Hematopoietic multipotent progenitor cell treated with erythropoietin and hydrocortisone succinate and interleukin-3 and kit ligand, for 8 days (in vitro differentiated cells): ENCODE results near the gene PXK.
A peak's percentile ranks its signal among the peaks of the same experiment; 100 is the strongest.

ENCODE experiments used
- DNase-seq: peaks from one replicate; pipeline ENCODE4 v3.0.0-alpha.2; 2015

Gene PXK

DNA sequence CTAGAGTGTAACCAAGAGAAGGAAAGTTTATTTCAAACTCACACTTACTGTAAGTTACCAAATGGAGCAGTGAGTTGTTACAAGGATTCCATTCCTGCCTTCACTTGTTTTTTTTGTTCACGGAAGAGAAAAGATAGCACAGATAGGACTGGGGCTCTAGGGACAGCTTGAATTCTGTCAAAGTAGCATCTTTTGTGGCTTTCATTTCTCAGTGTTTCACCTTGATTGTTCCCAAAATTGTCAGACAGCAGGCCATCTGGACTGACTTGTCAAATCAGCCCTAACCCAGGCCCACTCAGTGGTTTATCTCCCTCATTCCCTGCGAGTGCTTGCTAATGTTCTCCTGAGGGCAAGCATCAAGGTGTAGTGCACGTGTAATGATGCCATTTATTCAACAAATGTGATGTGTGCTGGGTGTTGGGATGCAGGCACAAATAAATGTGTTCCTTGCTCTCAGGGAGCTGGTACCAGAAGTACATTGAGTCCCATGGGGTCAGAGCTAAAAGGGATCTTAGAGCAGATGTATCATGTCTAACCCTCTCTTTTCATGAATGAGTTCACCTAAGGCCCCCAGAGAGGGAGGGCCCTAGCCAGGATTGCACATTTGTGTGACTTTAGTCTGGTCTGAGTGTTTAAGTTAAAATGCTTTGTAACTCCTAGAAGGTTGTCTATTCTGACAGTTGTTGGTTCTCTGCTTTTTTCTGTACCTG is 51.8 kb downstream of the PXK start:
- DNase-seq: no peak

DNA sequence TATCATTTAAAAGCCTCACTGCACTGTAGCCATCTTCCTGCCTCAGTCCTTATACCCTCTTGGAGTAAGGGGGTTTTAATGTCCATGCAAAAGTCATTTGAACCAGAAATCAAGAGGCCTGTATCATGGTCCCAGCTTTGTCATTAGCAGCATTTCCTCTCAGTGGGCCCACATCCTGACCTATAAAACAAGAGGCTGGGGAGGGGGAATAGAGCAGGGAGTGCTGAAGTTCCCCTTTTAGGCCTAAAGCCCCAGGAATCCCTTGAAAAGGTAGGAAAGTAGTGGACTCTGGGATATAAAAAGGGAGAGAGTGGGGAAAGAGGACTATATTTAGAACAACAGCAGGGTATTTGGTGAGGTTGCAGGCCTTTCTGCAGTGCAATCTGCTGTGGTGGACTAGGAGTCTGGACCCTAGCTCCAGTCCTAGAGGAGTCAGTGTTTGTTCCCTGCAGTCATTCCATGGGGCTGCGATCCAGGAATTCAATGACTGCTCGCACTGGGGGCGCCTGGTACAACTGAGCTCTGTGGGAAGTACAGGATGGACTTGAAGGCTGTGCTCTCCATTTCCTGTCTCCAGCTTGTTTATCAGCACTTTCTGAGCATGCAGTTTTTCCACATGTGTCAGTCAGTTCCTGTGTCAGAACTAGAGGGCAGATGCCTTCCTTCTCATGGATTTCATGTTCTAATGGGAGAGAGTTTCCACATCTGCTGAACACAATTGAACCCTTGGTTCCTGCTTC is 54.1 kb downstream of the PXK start:
- no peak for DNase-seq

DNA sequence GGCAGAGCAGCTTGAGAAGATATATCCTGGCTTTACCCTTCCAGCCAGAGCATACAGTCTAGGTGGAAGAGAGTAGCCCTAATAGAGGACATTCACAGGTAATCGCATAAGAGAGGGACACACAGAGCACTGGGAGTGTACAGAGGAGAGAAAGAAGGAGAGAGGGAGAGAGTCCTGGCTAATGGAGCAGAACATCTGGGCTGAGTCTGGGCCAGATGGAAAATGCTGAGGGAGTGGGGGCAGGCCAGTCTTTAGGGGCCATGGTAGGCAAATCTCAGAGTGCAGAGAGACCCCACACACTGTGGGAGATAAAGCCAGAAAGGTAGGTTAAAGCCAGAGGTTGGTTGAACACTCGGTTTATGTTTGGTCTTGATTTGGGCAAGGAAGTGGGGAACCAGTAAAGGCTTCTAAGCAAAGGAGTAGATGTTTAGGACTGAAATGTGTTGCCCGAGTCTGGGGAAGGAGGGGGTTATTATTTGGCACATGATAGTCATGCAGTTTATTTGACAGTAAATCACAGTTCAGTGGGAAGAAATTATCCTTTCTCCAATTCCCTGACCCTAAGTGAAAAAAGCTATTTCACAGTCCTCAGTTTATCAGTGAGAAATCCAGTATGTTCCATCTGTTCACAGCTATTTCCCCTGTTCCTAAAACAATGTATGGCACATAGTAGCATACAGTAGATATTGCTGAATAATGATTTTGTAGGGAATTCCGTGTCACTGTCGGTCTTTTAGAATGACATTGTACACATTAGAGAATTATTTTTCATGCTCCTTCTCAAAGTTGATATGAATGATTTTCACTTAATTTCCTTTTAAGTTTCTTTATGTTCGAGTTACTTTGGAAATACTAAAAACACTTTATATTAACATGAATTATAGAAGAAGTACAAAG is 55.2 kb downstream of the PXK start:
- no peak for DNase-seq

DNA sequence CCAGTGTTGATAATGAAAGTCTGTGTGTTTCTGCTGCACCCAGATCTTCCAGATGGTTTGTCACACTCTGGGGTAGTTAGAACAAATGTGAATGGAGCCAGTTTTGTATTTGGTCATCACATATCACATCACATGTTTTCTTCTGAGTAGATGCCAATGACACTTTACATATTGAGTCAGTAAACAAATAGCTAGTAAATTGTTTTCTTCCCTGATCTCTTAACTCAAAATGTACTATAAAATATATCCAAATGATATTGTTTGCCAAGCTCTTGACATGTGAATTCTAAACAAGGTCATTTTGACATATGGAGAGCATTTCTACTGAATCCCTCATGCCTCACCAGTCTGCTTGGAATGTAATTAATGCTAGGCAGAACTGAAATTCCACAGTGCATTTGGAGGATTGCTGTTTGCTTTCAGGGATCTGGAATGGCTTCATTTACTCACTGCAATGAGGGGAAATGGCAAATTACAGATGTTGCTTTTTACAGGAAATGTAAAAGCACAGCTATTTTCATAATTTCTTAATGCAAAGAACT is 55.9 kb downstream of the PXK start:
- no peak for DNase-seq

- no peak for DNase-seq
Measured at GRCh38 chr3:58391156-58391865, 58.6 kb downstream of the PXK start.

GRCh38 chr3:58392181-58392580 is 59.5 kb downstream of the PXK start:
- DNase-seq: no peak

GRCh38 chr3:58394339-58394738 is 61.6 kb downstream of the PXK start:
- DNase-seq: no peak

DNA sequence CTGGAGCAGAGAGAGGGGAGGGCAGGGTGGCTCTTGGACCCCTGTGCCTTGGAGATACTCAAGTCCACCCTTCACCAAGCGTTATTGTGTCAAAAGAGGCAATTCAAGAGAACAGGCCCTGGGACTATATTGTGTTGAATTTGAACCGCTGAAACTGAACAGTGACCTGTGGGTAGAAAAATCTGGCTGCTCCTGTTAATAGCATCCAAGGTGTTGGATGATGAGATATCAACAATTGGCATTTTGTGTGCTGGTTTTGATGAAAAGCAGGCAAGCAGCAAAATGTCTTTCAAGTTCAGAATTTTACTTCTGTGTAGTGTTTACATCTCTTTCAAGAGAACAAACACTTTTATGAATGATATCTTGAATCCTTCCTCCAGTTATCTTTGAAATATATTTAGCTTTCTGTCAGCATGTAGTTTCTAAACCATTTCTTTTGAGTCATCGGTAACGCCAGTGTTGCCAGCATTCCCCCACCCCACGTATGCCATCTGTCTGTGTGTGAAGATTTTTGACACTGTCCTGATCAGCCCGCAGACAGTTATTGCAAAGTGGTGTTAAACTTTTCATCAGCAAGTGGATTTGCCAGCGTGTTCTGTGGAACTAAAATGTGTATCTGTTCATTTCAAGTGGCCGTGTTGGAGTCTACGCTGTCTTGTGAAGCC is 66.1 kb downstream of the PXK start:
- no peak for DNase-seq

DNA sequence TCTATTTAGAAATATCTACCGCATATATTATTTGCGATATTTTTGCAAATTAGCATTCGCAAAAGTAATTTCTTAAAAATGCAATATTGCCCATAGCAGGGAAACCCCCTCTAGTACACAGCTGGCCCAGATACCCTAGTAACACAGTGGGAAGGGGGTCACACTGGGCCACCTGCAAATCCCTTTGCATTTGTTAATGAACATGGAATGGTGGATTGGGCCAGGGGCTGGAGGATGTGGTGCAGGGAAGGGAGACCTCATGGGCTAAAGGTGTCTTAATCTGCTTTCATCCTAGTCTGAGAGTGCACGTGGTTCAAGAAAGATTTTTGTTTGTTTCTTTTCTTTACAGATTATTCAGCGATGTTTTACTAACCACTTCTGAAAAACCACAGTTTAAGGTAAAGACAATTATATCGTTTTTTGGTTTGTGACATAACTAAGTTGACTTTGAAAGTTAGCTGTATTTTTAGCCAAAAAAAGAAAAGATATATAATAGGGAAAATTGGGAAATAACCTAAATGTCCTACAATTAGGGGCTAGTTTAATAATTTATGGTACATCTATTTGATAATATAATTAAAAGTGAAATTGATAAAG is 70.9 kb downstream of the PXK start:
- no peak for DNase-seq

DNA sequence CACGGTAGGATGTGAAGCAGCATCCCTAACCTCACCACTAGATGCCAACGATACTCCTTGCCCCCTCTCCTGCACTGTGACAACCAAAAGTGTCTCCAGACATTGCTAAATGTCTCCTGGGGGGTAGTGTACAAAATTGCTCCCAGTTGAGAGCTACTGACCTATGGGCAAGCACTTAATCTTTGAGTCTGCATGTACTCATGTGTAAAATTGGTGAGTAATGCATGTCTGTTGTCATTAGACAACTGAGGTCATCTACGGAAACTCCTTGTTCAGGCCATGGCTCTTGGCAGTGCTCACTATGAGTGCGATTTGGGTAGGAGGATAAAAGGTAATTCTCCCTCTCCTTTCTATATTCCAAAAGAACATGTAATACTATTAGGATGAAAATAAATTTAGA is 71.7 kb downstream of the PXK start:
- DNase-seq: no peak

DNA sequence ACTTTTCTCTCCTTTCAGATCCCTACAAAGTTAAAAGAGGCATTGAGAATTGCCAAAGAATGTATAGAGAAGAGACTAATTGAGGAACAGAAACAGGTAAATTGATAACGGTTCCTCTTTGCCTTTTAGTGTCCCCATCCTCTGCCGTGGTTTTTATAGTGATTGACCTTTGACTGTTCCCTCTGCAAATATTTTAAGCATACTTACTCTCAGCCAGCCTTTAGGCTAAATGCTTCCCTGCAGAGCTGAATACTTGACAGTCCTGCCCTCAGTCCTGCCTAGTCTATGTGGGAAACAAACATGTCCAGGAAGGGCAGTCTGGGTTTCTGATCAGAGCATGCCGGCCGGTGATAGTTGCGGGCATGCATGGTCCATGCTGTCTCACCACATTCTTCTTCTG is 76.2 kb downstream of the PXK start:
- DNase-seq: no peak

DNA sequence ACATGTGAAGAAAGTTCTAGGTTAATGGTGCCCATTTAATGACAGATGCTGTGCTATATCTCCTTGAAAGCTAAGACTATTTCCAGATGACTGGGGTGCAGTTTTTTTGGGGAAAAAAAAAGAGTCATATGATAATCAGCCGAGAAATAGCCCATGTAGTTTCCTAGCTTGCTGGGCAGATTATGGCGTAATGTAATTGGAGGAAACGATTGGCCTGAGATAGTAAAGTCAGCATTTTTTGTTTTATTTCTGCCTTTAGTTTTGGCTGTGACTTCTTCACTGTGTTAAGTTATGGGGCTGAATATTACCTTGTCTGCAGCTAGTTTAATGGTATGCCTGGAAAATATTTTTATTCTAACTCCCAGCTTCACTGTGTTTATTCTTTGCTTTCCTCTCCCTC is 77.0 kb downstream of the PXK start:
- no peak for DNase-seq

DNA sequence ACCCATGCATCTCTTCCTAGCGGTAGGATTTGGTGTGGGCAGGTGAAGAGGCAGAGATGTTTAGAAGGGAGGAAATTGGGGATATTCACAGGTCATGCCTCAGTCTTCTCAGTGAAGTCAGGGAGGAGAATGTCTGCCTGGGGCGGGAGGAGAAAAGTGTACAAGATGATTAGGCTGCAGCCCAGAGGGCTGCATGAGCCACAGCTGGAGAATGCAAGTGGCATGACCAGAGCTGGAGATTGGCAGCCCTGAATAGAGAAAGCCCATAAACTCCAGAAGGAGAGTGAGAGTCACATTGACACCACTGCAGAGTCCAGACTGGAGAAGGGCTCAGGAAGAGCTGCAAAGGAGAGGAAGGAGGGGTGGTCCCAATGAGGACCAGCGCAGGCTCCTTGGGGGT is 78.3 kb downstream of the PXK start:
- no peak for DNase-seq

DNA sequence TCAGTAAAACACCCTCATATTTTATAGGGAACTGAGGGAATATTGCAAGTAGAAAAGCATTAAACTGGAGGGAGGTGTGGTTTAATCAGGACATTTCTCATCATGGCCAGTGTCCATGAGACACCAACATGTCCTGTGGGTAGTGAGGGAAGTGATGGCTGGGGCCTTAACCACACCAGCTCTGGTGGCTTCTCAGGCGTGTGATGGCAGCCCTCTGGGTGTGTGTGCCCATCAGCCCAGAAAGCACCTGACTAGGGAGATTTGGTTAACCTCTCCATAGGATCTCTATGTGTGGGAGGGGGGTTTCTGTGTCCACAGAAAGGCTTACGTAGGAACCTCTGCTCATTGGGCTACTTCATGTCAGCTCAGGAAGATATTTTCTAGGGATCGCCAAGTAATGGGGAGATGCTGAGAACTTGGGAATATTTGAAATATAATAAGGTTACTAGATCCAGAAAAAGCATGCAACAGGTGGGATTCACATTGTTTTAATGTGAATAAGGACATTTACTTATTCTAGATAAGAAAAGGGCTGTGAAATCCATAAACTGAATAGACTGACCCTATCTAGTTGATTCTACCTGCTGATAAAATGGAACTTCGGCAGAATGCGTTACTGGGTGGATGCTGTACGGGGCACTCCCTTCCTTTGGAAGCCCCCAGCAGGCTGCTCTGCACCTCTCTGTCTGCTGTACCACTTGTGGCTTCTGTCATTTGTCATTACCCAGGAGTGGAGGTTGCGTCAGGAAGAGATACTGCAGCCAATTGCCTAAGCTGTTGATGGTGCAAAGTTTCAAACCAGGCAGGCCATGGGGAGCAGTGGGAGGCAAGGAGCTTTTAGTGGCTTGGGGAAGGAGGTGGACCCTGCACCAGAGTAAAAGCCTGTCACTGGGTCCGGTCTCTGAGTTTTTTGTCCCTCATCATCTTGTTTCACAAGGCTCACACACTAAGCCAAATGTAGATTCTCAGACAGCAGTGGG is 79.4 kb downstream of the PXK start:
- no peak for DNase-seq

GRCh38 chr3:58414538-58415197 is 82.0 kb downstream of the PXK start:
- DNase-seq: peak; percentile 86

GRCh38 chr3:58416191-58416590 is 83.5 kb downstream of the PXK start:
- no peak for DNase-seq

GRCh38 chr3:58417075-58417474 is 84.4 kb downstream of the PXK start:
- DNase-seq: no peak

- no peak for DNase-seq
Measured at GRCh38 chr3:58418227-58418626, 85.5 kb downstream of the PXK start.

DNA sequence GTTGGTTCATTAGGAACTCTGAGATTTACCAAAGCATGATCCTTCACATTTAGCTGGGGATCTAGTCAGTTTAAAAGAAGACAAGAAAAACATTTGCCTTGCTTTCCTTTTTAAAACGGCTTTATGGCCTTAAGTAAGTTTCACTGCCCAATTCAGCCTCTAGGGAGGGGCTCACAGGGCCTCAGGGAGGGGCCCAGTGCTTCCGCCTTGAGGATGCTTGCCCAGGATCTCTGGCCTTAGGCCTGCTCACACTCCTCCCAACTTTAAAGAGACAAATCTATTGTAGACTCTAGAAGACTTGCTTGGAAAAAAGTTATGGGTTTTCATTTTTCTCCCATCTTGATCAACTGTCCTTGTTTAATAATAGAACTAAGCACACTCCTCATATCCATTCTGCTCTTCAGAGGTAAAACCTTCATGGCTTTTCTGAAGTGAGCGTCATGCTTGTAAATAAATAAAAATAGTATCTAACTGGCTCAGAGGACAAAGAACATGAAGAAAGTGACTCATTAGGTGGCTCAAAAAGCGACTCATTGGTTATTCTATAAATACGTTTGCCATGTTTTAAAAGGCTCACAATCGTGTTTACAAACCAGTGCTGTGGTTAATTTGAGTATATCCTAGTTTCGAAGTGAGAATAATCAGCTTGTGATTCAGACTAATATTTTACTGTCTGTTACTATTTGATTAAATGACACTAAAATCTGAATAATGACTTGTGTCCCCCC is 87.3 kb downstream of the PXK start:
- no peak for DNase-seq
